Right renal pelvis (tissue), 4 donors: ENCODE measurements around the gene PCBP4. TPM values are rescaled to one million over a fixed set of nuclear protein-coding genes. Genes with fewer than 3 reads are reported as not detected.

ENCODE experiments used
- DNase-seq, 4 donors: peaks; one replicate each; pipeline ENCODE4 v3.0.0-alpha.2; 2013; ENCODE audit warnings: low read depth in 4 of 4, low spot score in 3 of 4, missing footprints in 1 of 4
- polyA plus RNA-seq, 4 donors: library from polyadenylated mRNA; unstranded; fragments of 120-200 nt; gene quantifications; one replicate each; pipeline ENCODE4 v1.2.1, GENCODE V29; 2013; ENCODE audit not compliant: insufficient read length in 4 of 4

The PCBP4 gene
- polyA plus RNA-seq, 4 donors: 53.6 to 68.2 (median 56.2) TPM

DNA sequence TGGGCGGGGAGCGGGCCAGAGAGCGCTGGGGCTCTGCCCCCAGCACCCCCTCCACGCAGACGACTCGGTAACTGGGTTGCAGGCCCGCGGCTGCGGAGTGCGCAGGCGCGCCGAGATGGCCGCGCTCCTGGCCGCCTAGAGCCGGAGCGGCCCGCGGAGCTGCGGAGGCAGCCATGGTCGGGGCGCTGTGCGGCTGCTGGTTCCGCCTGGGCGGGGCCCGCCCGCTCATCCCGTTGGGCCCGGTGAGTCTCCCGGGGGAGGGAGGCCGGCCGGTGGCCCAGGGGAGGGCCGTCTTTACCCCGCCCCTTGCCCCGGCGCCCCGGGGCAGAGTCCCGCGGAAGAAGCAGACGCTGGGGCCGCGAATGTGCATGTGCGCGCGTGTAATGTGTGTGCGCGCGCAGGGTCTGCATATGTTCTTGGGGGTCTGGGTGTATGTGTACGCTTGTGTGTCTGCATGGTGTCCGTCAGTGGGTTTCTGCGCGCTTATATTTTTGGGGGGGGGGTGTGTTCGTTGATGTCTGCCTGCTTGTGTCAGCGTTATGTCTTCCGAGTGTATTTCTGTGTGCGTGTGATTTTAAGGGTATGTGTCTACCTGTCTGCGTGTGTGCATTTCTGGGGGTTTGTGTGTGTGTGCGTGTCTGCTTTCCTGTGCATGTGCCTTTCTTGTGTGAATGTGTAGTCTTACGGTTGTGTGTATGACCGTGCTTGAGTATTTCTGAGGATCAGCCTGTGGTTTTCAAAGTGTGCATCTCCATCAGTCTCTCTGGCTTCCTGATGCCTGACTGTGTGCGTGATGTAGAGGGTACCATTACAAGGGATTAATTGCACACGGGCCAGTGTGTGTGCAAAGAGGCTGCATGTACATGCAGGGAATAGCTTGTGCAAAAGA is 8.0 kb upstream of the PCBP4 start, which contains the start of gene ABHD14A:
ABHD14A (plus strand) TSS at position 102 of the 889 bp plus-strand sequence; CDS start at position 174, 72 bp downstream.
- no peak for DNase-seq

DNA sequence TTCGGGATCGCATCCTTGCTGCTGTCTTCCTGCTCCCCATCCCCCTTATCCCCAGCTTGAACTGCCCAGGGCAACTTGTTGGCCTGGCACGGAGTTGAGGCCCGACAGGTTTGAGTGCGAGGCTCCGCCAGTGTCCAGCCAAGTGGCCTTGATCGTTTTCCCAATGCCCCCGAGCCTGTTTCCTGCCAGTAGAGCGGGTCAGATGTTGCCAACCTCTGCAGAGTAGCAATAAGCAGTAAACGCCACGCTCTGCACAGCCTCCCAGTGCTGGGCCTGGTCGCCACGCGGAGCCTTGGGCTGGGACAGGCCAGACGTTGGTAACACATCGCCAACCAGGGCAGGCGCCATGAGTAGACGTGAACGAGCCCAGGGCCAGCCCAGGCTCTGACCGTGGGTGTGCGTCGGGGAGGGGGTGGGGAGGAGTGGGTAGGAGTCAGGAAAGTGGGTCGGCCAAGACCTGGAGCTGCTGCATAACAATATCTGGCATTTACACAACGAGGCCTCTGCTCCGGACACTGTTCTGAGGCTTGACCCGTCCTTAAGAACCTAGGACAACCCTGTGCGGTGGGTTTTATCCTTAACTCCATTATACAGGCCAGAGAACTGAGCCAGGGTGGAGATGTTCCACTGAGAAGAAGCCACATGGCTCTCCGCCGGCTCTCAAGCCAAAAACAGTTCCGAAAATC is 7.2 kb upstream of the PCBP4 start:
- no peak for DNase-seq

DNA sequence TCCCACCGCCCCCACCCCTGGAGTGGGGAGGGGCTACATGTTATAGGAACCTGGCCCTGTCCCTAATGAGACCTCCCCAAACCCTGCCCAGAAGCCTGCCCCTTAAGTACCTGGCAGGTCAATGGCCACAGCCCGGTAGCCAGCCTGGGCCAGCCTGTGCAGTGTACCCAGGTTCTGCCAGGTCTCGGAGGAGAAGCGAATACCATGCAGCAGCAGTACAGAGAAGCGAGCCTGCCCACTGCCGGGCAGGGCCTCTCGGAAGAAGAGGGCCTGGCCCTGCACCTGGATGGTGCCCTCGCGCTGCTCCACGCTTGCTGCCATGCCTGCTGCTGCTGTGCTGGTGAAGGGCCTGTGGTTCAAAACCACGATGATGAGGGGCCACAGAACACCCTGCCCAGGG is 4.1 kb upstream of the PCBP4 start:
- no peak for DNase-seq

DNA sequence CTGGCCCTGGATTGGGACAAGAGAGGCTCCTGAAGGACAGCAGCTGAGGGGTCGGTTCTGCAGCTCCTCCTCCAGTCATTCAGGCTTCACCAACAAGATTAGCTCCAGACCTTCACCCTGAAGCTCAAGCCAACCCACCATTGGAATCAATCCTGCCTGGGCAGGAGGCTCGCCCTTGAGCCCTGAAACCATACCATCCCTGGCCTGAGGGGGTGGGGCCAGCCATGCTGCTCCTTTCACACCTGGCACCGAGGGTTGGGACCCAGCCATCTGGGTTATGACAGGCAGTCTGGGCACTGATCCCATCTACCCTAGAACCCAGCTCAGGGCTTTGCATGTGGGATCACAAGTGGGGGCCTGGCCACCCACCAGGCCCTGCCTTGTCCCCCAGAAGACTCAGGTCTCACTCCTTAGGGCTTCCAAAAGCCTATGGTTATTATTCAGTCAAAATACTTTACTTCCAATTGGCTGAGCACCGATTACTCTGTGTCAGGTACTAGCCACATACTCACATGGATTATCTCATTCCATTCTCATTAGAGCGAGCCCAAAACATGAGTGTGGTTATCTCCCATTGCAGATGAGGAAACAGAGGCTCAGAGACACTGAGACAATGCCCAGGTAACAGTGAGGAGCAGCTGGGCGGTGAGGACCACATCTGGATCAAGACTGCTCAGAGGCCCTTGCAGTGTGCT is 3.5 kb upstream of the PCBP4 start:
- no peak for DNase-seq

DNA sequence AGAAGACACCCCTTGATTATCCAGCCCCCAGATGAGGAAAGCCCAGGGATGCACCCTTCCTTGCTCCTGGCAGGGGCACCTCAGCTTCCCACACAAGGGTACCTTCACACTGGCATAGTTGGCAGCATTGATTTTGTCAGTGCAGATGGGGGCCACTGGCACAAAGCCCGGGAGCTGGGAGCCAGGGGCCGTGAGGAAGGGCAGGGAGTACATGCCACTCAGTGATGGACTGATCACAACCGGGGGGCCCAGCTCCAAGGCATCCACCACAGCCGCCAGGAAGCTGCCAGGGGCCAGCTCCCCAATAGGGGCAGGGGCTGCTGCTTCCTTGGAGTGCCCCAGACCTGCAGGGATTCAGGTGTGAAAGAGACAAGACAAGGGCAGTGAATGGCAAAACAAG is 2.6 kb upstream of the PCBP4 start:
- DNase-seq: no peak

DNA sequence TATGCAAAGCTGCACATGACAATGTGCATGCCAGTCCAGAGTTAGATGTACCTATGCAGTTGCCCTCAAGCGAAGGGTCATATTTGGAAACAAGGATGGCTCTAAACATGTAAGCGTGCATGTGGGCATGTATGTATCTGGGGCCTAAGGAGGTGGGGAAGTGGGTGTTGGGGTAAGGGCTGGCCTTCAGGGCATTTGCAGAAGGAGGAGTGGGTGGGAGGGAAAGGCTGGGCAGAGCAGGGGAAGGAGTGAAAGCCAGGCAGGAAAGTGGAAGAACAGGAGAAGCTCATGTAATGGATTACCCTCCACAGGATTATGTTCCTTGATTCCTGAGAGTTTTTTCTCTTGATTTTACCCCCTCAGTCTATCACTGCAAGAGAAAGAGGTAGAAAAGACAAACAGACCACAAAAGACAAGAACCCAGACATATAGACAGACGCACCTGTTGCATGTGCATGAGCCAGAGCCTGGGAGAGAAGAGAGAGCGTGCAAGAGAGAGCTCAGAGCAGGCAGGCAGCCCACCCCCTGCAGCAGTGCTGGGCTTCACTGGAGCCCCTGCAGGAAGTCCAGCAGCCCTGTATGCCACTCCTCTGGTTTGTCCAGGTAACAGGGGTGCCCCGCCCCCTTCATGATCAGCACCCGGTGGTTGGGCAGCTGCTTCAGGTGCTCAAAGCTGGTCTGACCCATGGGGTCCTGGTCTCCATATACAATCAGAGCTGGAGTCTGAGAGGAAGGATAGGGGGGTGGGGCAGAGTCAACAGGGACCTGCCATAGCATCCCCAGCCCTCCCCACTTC is 1.8 kb upstream of the PCBP4 start:
- no peak for DNase-seq

DNA sequence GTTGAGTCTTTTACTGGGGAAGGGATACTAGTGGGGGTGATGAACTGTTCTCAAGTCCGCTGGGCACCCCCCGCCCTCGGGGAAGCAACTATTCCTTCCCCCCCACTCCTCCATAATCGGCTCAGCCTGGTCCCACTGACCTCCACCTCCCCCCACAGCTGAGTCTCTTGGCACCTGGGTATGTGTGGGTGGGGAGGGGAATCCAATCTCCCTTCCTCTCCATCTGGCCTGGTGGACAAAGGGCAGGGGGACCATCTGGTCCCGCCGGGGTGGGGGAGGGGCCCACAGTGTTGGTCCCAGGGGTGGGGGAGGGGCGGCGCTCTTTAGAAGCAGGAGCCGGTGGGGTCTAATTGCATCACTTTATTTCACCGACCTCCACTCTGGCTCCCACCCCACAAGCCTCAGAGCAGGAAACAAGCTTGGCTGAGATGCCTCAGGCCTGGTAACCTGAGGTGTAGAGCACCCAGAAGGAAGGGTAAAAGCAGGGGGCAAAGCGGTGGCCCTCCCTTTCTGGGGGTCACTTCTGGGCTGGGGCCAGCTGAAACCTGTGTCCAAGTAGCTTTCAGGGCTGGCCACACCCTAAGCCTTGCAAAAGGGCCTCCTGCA is 1.0 kb upstream of the PCBP4 start:
- no peak for DNase-seq

DNA sequence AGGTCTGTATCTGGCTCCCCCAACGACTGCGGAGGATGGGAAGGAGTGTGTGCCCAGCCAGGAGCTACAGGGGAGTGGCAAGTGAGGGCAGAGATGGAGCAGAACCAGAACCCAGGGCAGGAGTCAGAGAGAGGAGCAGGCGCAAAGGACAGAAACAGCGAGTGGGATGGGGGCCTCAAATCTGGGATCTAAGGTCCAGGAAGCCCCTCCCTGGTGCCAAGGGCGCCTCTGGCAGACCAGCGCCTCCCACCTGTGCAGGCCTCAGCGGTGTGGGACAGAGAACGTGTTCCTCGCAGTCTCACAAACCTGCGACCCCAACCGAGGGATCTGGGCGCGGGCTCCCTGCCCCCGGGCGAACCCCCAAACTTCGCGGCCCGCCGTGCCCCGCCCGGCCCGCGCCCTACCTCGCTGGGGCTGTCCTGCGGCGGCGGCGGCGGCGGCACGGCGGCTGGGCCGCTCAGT is 301 bp downstream of the PCBP4 start:
- no peak for DNase-seq

DNA sequence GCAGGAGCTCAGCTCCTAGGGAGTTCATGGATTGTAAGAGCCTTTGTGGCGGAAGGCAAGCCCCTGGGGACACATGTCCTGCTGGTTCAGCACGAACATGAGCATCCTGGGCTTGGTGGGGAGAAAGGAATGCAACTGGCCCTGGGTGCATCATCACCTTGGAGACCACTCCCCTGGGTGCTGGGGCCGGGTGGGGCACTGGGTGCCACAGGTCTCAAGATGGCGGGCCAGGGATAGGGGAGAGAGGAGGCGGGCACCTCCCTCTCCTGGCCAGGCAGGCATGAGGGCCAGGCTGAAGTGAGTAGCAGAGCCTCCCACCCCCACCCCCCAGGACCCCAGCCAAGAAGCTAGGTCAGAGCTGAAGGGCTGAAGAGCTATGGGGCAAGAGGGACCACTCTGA is 768 bp downstream of the PCBP4 start:
- no peak for DNase-seq

DNA sequence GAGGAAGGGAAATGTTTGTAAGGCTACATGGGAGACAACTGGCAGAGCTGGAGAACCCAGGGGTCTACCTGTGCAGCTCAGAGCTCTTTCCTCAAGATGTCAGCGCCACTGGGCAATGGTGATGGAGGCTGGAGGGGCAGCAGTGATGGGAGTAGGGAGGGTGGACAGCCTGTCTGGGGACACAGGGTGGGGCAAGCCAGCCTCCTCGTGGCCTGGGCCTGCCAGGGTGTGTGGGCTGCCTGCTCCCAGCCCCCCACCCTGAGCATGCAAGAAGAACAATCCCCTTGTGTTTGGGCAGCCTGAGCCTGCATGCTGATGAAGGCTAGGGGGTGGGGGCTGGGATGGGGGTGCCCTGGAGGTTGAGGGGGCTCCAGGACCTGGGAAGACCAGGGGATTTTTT is 1.2 kb downstream of the PCBP4 start:
- DNase-seq: no peak

DNA sequence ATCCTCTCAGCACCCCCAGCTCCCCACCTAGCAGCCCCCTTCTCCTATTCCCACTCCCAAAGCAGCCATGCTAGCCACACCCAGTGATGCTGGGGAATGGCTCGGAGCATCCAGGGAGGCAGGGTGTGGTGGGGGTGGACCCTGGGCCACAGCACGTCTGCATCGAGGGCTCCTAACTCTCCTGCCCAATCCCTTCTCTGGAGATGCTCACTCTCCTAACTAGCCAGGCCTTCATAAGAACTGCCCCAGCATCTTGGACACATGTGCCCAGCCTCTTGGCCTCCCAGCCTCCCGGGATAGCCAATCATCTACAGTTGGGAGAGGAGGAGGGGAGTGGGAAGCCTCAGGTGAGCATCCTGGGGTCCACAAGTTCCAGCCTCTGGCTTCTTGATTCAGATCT is 2.7 kb downstream of the PCBP4 start:
- DNase-seq: no peak

DNA sequence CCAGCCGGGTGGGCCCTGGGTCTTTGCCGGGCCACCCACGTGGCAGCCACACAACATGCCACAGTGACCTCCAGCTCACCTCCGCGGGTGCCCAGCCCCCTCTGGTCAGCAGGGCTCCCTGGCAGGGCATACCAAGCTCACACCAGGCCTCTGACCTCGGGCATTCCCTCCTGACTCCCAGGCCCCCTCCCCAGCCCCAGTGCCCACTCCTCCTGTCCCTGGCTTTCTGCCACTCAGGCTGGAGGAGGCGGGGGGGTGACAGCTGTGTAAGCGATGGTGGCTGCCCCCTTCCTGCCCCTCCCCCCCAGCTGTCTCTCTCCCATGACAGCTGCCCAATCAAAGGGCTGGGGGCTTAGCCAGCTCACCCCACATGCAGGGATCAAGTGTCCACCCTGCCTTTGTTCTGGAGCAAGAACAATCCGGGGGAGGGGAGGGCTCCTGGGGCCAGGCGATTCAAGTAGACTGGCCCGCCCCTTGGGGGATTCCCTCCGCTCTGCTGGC is 3.3 kb downstream of the PCBP4 start:
- DNase-seq: peak in 1 of 4 donors; percentile 23

DNA sequence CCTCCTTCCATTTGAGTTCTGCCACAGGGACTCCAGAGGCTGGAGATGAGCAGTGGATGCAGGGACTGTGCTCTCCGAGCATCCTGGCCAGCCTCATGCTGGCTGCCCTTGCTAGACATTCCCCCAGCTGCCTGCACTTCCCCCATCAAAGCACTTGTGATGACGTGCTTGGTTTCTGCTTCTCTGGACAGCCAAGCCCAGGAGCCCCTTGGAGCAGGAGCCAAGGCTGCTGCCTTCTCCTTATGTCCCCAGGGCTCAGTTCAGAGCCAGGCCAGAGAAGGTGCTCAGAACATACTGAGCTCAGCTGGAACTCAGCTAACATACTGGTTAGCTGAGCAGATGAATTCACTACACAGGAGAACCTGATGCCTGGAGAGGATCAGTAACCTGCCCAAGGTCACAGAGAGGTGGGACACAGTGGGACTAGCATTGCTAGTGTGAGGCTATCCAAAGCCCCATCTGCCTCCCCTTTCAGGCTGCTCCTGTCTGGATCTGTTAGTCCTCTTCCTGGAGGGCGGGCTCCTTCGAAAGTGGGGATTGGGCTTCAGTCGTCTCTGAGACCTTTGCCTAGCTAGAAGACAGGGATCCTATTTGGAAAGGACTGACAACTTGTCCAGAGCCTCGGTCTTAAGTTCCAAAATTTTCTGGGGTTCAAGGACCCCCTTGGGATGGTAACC is 4.3 kb downstream of the PCBP4 start:
- DNase-seq: no peak

DNA sequence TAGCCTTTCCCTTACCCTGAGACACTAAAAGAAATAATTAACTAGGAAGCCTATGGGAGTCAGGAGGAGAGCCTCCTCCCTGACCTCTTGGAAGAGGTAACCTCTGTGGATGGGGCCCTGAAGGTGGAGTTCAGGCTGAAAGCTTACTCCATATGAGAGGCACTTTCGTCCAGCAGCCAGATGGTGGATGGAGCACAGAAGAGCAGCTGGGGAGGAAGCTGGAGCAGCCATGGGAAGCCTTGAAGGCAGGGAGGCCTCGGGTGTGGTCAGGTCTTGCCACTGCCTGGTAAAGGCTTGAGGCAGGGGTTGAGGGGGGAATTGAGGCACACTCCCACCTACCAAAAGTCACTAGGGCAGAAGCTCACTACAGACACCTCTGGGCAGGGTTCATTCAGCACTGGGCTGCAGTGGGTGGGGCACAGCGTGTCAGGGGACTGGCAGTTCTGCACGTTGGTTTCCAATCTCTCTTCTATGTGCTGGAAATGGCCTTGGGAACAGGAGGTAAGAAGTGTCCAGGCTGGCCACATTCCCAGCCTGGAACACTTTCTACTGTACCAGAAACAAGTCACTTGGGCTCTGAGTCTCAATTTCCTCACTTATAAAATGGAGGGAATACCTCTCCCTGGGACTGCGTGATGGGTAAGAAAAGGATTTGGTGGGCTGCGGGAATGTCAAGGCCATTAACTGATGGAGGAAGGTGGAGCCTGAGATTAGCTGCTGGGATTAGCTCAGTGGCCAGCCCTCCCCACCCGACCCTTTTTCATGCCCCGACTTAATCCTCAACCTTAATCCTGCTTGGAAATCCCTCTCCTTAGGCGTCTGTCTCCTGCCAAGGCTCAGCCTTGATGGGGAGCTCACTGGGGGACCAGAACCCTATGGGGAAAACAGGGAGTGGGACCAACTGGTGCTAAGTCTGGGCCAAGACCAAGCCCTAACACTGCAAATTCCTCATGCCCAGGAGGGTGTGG is 5.4 kb downstream of the PCBP4 start:
- no peak for DNase-seq

DNA sequence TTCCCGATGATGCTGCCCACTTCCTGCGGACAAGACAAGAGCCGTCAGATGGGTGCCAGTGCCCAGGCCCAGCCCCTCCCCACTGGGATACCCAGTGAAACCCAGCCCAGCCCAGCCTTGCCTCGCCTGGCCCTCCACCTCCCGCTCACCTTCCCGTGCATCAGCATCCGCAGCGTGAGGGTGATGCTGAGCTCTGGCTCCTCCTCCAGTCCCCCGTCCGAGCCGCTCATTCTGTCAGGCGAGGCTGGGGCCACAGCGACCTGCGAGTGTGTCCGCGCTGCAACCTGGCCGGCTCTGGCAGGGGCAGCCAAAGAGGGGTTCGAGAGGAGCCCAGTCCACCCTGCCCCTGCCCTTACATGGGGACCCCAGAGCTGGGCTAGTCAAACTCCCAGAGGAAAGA is 6.2 kb downstream of the PCBP4 start:
- no peak for DNase-seq

DNA sequence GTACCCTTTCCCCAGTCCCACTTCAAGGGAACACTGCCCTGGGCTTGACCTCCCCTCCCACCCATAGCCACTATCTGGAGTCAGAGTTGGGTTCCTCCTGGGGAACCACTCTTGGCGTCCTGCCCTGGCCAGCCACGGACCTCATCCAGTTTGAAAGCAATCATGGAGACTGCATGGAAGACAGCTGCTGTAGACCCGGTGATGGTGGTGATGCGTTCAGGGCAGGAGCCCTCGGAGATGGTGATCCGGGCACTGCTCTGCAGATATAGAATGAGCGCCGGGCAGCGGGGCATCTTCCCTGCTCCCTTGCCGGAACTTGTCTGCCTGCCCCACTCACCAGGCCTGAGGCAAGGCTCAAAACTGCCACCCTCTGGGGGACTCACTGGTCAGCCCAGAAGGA is 6.9 kb downstream of the PCBP4 start:
- DNase-seq: no peak

DNA sequence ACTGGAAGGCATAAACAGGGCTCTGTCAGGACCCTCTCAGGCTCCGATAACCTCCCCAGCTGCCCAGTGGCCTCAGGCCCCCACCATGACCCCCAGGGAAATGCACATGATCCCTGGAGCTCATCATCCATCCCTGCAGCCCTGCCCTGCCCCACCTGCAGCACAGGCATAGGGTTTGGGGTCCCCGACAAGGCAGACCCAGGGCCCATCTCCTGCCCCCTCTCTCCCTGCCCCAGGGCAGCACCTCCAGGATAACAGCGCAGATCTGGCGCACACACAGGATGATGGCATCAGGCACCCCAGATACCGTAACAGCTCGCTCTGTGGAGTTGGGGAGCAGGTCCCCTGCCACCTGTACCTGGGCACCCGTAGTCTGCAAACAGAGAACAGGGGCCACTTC is 7.6 kb downstream of the PCBP4 start:
- no peak for DNase-seq
